GM10266 (cell line): ENCODE data around the gene PFKL.

Experiments used
- DNase-seq: peaks from one replicate; pipeline ENCODE4 v3.0.0; 2012; ENCODE audit errors: extremely low spot score
- TF ChIP-seq, protein P1 (sequence below): IDR thresholded peaks from 2 replicates; pipeline ENCODE4 v1.5.1; 2012; ENCODE audit warnings: mild to moderate bottlenecking, low read depth; ENCODE audit not compliant: control insufficient read depth, insufficient read depth; ENCODE audit errors: missing control alignments

Gene PFKL

GRCh38 chr21:44286716-44287632 is 12.9 kb upstream of the PFKL start:
- no peak for DNase-seq
- TF ChIP-seq, protein P1, sequence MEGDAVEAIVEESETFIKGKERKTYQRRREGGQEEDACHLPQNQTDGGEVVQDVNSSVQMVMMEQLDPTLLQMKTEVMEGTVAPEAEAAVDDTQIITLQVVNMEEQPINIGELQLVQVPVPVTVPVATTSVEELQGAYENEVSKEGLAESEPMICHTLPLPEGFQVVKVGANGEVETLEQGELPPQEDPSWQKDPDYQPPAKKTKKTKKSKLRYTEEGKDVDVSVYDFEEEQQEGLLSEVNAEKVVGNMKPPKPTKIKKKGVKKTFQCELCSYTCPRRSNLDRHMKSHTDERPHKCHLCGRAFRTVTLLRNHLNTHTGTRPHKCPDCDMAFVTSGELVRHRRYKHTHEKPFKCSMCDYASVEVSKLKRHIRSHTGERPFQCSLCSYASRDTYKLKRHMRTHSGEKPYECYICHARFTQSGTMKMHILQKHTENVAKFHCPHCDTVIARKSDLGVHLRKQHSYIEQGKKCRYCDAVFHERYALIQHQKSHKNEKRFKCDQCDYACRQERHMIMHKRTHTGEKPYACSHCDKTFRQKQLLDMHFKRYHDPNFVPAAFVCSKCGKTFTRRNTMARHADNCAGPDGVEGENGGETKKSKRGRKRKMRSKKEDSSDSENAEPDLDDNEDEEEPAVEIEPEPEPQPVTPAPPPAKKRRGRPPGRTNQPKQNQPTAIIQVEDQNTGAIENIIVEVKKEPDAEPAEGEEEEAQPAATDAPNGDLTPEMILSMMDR: no peak

GRCh38 chr21:44288251-44289110 is 11.4 kb upstream of the PFKL start:
- no peak for DNase-seq
- TF ChIP-seq, protein P1: no peak

GRCh38 chr21:44289381-44290010 is 10.4 kb upstream of the PFKL start:
- TF ChIP-seq, protein P1: no peak
- no peak for DNase-seq

DNA sequence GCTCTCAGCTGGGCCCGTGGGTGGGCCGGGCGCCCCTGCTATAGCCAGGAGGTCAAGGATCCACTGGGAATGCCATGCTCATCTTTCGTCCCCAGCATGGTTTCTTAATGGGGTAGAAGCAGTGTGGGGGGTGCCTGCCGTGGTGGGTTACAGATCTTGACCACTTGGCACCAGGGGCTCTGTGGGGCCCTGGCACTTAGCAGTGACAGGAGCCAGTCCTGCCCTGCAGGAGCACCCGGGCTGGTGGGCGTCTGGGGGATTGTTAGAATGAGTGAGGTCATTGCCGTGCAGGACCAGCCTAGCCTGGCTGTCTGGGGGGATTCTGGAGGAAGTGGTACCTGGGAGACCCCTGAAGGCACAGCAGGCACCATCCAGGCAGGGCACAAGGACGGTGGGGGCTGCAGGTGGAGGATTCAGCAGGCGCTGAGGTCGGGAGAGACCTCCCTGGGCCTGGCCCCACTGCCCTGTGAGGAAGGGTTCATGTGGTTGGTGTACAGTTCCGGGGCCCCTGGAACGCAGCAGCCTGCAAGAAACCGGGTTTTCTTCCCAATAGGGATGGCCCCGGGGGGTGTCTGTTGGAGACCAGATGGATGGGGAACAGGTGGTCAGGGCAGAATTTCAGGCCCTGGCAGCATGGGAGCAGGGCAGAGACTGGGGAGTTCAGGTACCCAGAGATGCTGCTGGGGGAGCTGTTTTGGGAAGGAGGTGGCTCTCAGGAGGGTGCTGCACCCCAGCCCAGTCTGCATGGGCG is 9.4 kb upstream of the PFKL start:
- DNase-seq: no peak
- TF ChIP-seq, protein P1: no peak

- no peak for DNase-seq
- TF ChIP-seq, protein P1: no peak
Measured at GRCh38 chr21:44291078-44291935, 8.5 kb upstream of the PFKL start.
